ENCODE measurements around the gene MUC20. TPM values are rescaled to one million over a fixed set of nuclear protein-coding genes. Genes with fewer than 3 reads are reported as not detected.

MUC20 gene
- total RNA-seq, 4 donors from 2014 or later: 2.3 to 8.3 (median 3.3) TPM

- TF ChIP-seq CTCF (IDR thresholded peaks at IDR 0.05; ENCODE audit: low read depth): no peak
These were observed 17.0 kb upstream of the MUC20 start for GRCh38 chr3:195703776-195704175.

GRCh38 chr3:195704433-195704999 is 16.3 kb upstream of the MUC20 start:
- no peak for TF ChIP-seq CTCF (IDR thresholded peaks at IDR 0.05; ENCODE audit: low read depth)

- no peak for TF ChIP-seq CTCF (IDR thresholded peaks at IDR 0.05; ENCODE audit: low read depth)
These were observed 15.4 kb upstream of the MUC20 start for GRCh38 chr3:195705081-195705991.

GRCh38 chr3:195708061-195708460 is 12.7 kb upstream of the MUC20 start:
- TF ChIP-seq CTCF (IDR thresholded peaks at IDR 0.05; ENCODE audit: low read depth): no peak

- no peak for TF ChIP-seq CTCF (IDR thresholded peaks at IDR 0.05; ENCODE audit: low read depth)
These were observed 11.9 kb upstream of the MUC20 start for GRCh38 chr3:195708626-195709481.

GRCh38 chr3:195709676-195710085 is 11.1 kb upstream of the MUC20 start:
- no peak for TF ChIP-seq CTCF (IDR thresholded peaks at IDR 0.05; ENCODE audit: low read depth)

Measured in subcutaneous adipose tissue (tissue), 4 donors.